ENCODE results near the gene FAM133A. TPM values are rescaled to one million over a fixed set of nuclear protein-coding genes. Genes with fewer than 3 reads are reported as not detected.

FAM133A gene
- total RNA-seq = not detected

DNA sequence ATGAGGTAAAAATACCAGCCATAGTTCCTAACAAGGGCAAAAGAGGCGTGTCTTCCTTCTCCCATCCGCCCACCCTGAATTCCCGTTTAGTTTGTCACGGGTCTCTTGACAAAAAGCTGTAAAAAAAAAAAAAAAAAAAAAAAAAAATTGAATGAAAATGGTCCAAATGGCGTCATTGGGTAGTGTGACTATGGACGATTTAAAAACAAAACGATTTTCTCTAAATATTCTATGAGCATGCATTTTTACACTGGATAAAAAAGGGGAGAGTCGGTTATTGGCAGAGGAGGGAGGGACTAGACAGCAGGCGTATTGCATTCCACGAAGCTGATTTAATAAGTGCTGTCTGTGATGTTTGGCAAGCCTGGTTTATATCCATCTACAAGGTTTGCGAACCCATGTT is at the start of gene FAM133A:
Gene FAM133A, plus strand, starts transcription at position 338 of the 403 bp plus-strand sequence. CDS start 35,214 bp downstream, outside the sequence.
- H3K27ac ChIP-seq = peak within 1 kb of the TSS in 2 of 4 donors; percentile 28 to 34
- peak; percentile 58 for ATAC-seq
- no peak for DNase-seq
- peak within 1 kb of the TSS in 1 of 2 donors; percentile 48 for H3K4me3 ChIP-seq
- H3K4me1 ChIP-seq = no peaks in the 10 kb centered on the region
- no peaks in the 10 kb centered on the region for H3K36me3 ChIP-seq (replicated peaks in 1 of 2; ENCODE audit: insufficient read depth in 1 of 2, low read depth in 2 of 2)
- H3K27me3 ChIP-seq = no peaks in the 10 kb centered on the region
- H3K9me3 ChIP-seq = no peaks in the 10 kb centered on the region
- 0 to 3% methylated on average over 11 of the region's 11 CpGs for WGBS, 2 donors
- intact Hi-C loops (cut with DNase I) = no loop called here
- TF ChIP-seq POLR2A (IDR thresholded peaks at IDR 0.05) = no peak
- no peak for TF ChIP-seq CTCF (IDR thresholded peaks at IDR 0.05)

DNA sequence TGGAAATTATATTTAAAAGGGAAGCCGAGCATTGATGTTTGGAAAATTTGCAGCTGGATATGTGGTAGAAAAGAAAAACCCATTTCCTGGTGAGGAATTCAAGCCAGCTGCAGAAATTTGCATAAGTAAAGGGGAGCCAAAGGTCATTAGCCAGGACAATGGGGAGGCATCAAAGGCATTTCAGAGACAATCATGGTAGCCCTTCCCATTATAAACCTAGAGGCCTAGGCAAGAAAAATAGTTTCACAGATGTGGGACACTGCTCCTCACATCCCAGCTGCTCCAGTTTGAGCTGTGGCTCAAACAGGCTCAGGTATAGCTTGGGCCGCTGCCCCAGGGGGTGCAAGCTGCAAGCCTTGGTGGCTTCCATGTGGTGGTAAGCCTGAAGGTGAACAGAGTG is 36.4 kb upstream of the FAM133A start:
- no peak for ATAC-seq
- WGBS, 2 donors = 80 to 88% methylated on average over 1 of the region's 2 CpGs
- no peaks in the 10 kb centered on the region for H3K27me3 ChIP-seq
- no peak for TF ChIP-seq CTCF (IDR thresholded peaks at IDR 0.05)
- TF ChIP-seq POLR2A (IDR thresholded peaks at IDR 0.05) = no peak
- DNase-seq = no peak
- no peak overlapping the region for H3K27ac ChIP-seq
- intact Hi-C loops (cut with DNase I) = no loop called here
- no peaks in the 10 kb centered on the region for H3K4me1 ChIP-seq
- H3K9me3 ChIP-seq = no peaks in the 10 kb centered on the region
- no peak overlapping the region for H3K4me3 ChIP-seq
- H3K36me3 ChIP-seq (replicated peaks in 1 of 2; ENCODE audit: insufficient read depth in 1 of 2, low read depth in 2 of 2) = no peaks in the 10 kb centered on the region

GRCh38 chrX:93649381-93649780 is 24.6 kb upstream of the FAM133A start:
- no peak overlapping the region for H3K4me3 ChIP-seq
- H3K36me3 ChIP-seq (replicated peaks in 1 of 2; ENCODE audit: insufficient read depth in 1 of 2, low read depth in 2 of 2) = no peaks in the 10 kb centered on the region
- 56 to 60% methylated on average over 1 of the region's 1 CpG for WGBS, 2 donors
- DNase-seq = no peak
- H3K4me1 ChIP-seq = no peaks in the 10 kb centered on the region
- no peaks in the 10 kb centered on the region for H3K9me3 ChIP-seq
- no peaks in the 10 kb centered on the region for H3K27me3 ChIP-seq
- no peak for ATAC-seq
- intact Hi-C loops (cut with DNase I) = no loop called here
- TF ChIP-seq POLR2A (IDR thresholded peaks at IDR 0.05) (no peak), CTCF (IDR thresholded peaks at IDR 0.05) (no peak)
- no peak overlapping the region for H3K27ac ChIP-seq

DNA sequence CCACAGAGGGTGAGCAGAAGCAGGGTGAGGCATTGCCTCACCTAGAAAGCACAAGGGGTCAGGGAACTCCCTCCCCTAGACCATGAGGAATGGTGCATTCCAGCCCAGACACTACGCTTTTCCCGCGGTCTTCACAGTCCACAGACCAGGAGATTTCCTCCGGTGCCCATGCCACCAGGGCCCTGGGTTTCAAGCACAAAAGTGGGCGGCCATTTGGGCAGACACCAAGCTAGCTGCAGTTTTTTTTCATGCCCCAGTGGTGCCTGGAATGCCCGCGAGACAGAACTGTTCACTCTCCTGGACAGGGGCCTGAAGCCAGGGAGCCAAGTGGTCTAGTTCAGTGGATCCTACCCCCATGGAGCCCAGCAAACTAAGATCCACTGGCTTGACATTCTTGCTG is 13.4 kb upstream of the FAM133A start:
- intact Hi-C loops (cut with DNase I) = no loop called here
- no peak for TF ChIP-seq POLR2A (IDR thresholded peaks at IDR 0.05)
- no peak for TF ChIP-seq CTCF (IDR thresholded peaks at IDR 0.05)
- ATAC-seq (no peak), DNase-seq (no peak)
- Histone ChIP-seq H3K36me3 (replicated peaks in 1 of 2; ENCODE audit: insufficient read depth in 1 of 2, low read depth in 2 of 2) (no peaks in the 10 kb centered on the region), H3K4me1 (no peaks in the 10 kb centered on the region), H3K27me3 (no peaks in the 10 kb centered on the region), H3K4me3 (no peak overlapping the region), H3K27ac (no peak overlapping the region), H3K9me3 (no peaks in the 10 kb centered on the region)
- 63 to 79% methylated on average over 3 to 5 of the region's 7 CpGs for WGBS, 2 donors

DNA sequence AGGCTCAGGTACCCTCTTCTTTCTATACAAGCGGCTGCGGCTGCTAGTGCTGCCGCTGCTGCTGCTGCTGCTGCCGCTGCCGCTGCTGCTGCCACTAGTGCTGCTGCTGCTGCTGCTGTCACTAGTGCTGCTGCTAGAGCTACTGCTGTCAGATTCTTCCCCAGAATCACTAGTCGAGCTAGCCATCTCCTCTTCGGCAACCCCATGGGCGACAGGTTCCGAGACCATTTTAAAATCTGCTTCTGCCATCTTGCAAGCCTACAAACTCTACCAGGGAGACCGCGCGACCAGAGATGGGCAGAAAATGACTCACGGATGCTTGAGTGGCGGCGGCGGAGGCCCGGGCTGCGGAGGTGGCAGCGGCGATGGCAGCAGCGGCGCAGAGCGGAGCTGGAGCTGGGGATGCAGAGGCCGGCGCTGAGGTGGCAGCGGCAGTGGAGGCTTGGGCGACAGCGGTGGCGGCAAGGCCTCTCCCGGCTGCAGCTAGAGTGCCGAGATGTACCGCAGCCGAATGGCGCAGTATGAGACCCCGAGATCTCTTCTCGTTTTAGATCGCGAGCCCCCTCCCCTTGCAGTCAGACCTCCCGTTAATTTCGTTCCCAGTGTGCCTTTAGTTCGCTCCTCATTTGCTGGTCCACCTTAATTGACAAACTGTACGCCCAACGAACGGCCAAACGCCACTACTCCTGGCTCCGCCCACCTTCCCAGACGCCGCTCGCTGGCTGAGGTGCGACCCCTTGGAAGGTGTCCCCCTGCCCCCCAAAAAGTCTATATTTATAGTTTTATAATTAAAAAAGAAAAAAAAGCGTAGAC is 744 bp upstream of the FAM133A start, which contains the start of gene NAP1L3:
Gene NAP1L3, minus strand, starts transcription at position 523 of the 813 bp plus-strand sequence. Its CDS starts 274 bp downstream, at position 249.
- H3K9me3 ChIP-seq = no peaks in the 10 kb centered on the region
- H3K27me3 ChIP-seq = no peaks in the 10 kb centered on the region
- peak within 1 kb of the TSS in 2 of 4 donors; percentile 28 to 34 for H3K27ac ChIP-seq

More for the DNA sequence above, 744 bp upstream of the FAM133A start, which contains the start of gene NAP1L3:
- H3K36me3 ChIP-seq (replicated peaks in 1 of 2; ENCODE audit: insufficient read depth in 1 of 2, low read depth in 2 of 2) = no peaks in the 10 kb centered on the region
- DNase-seq (peak; percentile 43 to 65 (median 54)), ATAC-seq (peak; percentile 87)
- H3K4me1 ChIP-seq = no peaks in the 10 kb centered on the region
- WGBS, 2 donors = 0 to 2% methylated on average over 15 to 33 of the region's 51 CpGs
- intact Hi-C loops (cut with DNase I) = no loop called here
- TF ChIP-seq POLR2A (IDR thresholded peaks at IDR 0.05) (peak in 1 of 3 donors; percentile 14), CTCF (IDR thresholded peaks at IDR 0.05) (no peak)
- H3K4me3 ChIP-seq = peak within 1 kb of the TSS in 1 of 2 donors; percentile 48

Data from body of pancreas (tissue), 4 donors.